ENCODE results near the gene ODAD4. TPM values are rescaled to one million over a fixed set of nuclear protein-coding genes. Genes with fewer than 3 reads are reported as not detected.

Gene ODAD4, protein sequence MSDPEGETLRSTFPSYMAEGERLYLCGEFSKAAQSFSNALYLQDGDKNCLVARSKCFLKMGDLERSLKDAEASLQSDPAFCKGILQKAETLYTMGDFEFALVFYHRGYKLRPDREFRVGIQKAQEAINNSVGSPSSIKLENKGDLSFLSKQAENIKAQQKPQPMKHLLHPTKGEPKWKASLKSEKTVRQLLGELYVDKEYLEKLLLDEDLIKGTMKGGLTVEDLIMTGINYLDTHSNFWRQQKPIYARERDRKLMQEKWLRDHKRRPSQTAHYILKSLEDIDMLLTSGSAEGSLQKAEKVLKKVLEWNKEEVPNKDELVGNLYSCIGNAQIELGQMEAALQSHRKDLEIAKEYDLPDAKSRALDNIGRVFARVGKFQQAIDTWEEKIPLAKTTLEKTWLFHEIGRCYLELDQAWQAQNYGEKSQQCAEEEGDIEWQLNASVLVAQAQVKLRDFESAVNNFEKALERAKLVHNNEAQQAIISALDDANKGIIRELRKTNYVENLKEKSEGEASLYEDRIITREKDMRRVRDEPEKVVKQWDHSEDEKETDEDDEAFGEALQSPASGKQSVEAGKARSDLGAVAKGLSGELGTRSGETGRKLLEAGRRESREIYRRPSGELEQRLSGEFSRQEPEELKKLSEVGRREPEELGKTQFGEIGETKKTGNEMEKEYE
- 0.34 TPM for polyA plus RNA-seq (2012; ENCODE audit: missing spikeins)

DNA sequence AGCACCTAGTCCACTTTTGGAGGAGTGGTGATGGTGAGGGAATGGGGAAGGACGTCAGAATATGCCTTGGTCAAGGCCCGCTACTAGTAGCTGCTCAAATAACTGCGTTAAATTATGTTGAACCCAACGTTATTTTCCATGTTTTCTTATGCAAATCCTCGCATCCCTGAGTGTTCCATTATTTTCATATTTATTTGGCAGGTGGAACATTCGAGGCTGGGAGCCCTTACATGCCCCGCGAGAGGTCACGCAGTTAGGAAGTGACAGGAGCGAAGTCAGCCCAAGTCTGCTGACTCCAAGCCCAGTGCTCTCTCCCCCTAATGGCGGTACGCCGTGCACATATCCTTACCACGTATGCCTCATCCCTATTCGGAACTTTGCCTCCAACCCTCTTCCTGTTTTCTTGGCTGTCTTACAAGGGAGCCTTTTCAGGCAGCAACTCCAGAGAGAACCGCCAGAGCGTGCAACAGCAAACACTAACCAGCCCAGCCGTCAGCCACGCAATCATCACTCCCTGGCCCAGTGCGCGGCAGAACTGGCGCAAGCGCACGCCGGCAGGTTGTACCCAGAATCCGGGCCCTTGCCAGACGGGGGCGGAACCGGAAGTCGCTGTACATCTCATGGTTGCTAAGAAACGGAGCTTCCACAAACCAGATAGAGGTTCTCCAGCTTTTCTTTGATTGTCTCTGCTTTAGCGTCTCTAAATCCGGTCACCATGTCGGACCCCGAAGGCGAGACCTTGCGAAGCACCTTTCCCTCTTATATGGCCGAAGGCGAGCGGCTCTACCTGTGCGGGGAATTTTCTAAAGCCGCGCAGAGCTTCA lies at the start of gene ODAD4:
Gene ODAD4 (plus strand): TSS at position 609 of the 824 bp plus-strand sequence. CDS start 107 bp downstream, at position 716.
- peak; percentile 89 for DNase-seq (ENCODE audit: insufficient read length)
- TF ChIP-seq POLR2AphosphoS5 (IDR thresholded peaks at IDR 0.05; ENCODE audit: low read depth, low read length): peak; percentile 91
- TF ChIP-seq TAF1 (IDR thresholded peaks at IDR 0.05; ENCODE audit: borderline replicate concordance, low read depth, low read length): peak; percentile 41; the same call in 1 of the 2 replicates
- peak; percentile 90 for TF ChIP-seq POLR2A (IDR thresholded peaks at IDR 0.05; ENCODE audit: low read depth, low read length)
- peak; percentile 92 for FAIRE-seq

DNA sequence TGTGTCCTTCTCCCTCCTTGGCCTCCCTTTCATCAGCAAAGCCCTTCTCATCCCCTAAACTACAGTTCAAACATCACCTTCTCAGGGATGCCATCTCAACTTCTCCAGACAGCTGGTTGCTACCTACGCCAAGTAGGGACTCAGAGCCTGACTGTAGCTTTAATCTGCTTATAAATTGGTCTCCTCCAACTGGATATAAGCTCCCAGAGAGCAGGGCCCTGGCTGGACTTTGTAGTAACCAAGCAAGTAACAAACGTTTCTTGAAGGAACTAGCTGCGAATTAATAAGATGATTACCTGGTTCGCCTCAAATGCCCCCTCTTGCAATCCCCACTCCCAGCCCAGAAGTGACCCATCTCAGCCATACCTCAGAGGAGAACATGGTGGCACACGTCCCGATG lies 47.7 kb upstream of the ODAD4 start:
- TF ChIP-seq TAF1 (IDR thresholded peaks at IDR 0.05; ENCODE audit: borderline replicate concordance, low read depth, low read length) (no peak), POLR2A (IDR thresholded peaks at IDR 0.05; ENCODE audit: low read depth, low read length) (no peak), POLR2AphosphoS5 (IDR thresholded peaks at IDR 0.05; ENCODE audit: low read depth, low read length) (no peak)
- no peak for FAIRE-seq
- no peak for DNase-seq (ENCODE audit: insufficient read length)

DNA sequence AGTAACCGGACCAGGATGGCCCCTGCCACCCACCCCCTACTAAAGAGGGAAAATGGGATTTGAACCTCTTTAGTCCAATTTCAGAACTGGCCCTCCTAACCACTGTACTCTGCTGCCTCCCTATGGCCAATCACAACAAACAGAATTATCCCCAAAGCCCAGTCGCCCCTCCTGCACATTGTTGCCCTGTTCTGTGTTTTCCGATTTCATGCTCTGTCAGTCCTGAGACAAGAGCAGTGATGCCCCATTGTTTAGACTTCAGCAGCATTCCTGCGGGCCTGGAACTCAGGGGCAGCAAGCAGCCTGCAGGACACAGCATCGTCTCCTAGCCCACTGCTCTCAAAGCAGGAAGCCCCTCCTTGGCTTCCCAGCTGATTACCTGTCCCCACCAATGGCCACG lies 44.7 kb upstream of the ODAD4 start:
- no peak for DNase-seq (ENCODE audit: insufficient read length)
- no peak for FAIRE-seq
- TF ChIP-seq POLR2AphosphoS5 (IDR thresholded peaks at IDR 0.05; ENCODE audit: low read depth, low read length) (no peak), POLR2A (IDR thresholded peaks at IDR 0.05; ENCODE audit: low read depth, low read length) (no peak)

DNA sequence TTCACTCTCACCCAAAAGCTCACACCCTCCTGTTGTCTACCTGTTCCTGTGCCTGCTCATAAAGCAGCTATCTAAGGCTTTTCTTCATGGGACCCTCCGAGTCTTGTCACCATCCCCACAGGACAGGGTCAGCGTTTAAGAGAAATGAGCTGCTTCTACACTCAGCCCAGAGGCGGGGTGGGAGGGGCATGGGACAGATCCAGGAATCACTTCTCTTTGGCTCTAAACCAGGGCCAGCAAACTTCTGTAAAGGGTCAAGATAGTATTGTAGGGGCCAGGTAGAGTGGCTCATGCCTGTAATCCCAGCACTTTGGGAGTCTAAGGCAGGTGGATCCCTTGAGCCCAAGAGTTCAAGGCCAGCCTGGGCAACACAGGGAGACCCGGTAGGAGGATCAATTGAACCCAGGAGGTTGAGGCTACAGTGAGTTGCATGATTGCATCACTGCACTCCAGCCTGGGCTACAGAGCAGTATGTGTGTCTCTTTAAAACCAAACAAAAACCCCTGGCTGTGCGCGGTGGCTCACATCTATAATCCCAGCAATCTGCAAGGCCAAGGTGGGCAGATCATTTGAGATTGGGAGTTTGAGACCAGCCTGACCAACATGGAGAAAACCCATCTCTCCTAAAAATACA lies 42.0 kb upstream of the ODAD4 start:
- no peak for DNase-seq (ENCODE audit: insufficient read length)
- no peak for FAIRE-seq
- TF ChIP-seq TAF1 (IDR thresholded peaks at IDR 0.05; ENCODE audit: borderline replicate concordance, low read depth, low read length) (no peak), POLR2AphosphoS5 (IDR thresholded peaks at IDR 0.05; ENCODE audit: low read depth, low read length) (no peak), POLR2A (IDR thresholded peaks at IDR 0.05; ENCODE audit: low read depth, low read length) (no peak)

DNA sequence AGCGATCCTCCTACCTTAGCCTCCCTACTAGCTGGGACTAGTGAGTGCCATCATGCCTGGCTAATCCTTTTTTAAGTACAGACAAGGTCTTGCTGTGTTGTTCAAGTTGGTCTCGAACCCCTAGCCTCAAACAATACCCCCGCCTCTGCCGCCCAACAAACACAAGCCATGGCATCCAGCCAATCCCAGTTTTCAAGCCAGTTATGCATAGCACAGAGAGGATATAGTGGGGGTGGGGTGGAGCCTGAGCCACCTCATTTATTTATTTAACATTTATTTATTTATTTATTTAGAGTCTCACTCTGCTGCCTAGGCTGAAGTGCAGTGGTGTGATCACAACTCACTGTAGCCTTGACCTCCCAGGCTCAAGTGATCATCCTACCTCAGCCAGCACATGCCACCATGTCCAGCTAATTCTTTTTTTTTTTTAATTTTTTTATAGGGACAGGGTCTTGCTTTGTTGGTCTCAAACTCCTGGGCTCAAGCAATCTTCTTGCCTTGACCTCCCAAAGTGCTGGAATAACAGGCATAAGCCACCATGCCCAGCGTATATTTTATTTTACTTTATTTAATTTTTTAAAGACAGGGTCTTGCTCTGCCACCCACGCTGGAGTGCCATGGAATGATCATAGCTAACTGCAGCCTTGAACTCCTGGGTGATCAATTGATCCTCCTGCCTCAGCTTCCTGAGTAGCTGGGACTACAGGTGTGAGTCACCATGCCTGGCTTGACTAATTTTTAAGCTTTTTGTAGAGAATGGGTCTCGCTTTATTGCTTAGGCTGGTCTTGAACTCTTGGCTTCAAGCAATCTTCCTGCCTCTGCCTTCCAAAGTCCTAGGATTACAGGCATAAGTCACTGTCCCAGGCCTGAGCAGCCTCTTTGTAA lies 39.0 kb upstream of the ODAD4 start:
- FAIRE-seq (no peak), DNase-seq (ENCODE audit: insufficient read length) (no peak)
- TF ChIP-seq POLR2A (IDR thresholded peaks at IDR 0.05; ENCODE audit: low read depth, low read length) (no peak), POLR2AphosphoS5 (IDR thresholded peaks at IDR 0.05; ENCODE audit: low read depth, low read length) (no peak), TAF1 (IDR thresholded peaks at IDR 0.05; ENCODE audit: borderline replicate concordance, low read depth, low read length) (no peak)

DNA sequence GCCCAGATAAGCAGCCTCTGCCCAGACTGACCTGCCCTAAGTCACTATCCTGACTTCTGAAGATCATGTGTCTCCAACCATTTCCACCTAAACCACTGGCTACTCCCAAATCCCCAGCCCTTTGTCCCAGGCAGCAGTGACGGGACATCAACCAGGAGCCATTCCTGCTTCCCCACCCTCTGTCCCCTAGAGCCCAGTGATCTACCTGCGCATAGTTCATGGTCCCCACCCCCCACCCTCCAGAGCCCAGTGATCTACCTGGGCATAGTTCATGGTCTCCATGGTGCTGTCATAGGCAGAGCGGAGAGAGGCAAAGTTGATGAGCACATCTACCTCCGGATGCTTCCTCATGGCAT lies 38.4 kb upstream of the ODAD4 start:
- FAIRE-seq: no peak
- no peak for DNase-seq (ENCODE audit: insufficient read length)
- no peak for TF ChIP-seq POLR2A (IDR thresholded peaks at IDR 0.05; ENCODE audit: low read depth, low read length)
- no peak for TF ChIP-seq TAF1 (IDR thresholded peaks at IDR 0.05; ENCODE audit: borderline replicate concordance, low read depth, low read length)
- no peak for TF ChIP-seq POLR2AphosphoS5 (IDR thresholded peaks at IDR 0.05; ENCODE audit: low read depth, low read length)

DNA sequence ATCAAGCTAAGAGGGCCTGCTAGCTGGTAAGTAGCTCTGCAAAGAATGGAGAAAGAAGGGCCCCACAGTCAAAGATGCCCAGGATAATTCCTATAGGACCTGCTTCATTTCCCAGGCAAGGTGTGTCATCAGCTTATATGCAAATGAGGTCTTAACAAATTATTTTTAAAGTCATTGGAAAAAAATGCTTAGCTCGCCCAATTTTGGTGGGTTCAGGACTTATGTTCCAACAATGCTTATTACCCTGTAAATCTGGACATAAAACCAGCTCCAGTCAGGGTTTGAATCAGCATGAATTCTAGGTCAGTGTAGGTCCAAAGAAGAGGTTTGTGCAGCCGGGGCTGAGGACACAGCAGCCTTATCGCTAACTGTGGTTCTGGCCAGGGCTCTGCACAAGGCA lies 37.0 kb upstream of the ODAD4 start:
- no peak for TF ChIP-seq POLR2A (IDR thresholded peaks at IDR 0.05; ENCODE audit: low read depth, low read length)
- TF ChIP-seq TAF1 (IDR thresholded peaks at IDR 0.05; ENCODE audit: borderline replicate concordance, low read depth, low read length): no peak
- no peak for TF ChIP-seq POLR2AphosphoS5 (IDR thresholded peaks at IDR 0.05; ENCODE audit: low read depth, low read length)
- DNase-seq (ENCODE audit: insufficient read length): no peak
- no peak for FAIRE-seq

DNA sequence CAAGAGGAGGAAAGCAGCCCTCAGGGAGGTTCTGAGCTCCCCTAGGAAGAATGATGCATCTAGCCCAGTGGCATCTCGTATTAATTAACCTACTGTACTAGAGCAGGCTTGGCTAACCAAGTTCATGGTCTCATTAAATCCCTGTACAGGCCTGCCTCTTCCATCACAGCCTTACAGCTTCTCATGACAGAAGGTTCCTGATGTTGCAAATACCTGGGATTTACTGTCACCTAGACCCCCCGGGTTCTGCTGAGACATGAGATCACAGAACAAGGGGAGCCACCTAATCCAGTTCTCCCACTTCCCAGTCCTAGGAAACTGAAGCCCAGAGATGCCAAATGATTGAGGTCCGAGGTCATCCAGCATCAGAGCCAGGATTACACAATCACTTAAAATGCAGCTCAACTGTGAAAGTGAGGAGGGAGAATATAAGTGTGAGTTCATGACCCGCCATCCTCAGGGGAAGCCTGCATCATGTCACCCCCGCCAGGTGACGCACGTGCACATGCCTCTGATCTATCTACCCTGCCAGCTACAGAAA lies 35.6 kb upstream of the ODAD4 start:
- DNase-seq (ENCODE audit: insufficient read length): no peak
- FAIRE-seq: no peak

DNA sequence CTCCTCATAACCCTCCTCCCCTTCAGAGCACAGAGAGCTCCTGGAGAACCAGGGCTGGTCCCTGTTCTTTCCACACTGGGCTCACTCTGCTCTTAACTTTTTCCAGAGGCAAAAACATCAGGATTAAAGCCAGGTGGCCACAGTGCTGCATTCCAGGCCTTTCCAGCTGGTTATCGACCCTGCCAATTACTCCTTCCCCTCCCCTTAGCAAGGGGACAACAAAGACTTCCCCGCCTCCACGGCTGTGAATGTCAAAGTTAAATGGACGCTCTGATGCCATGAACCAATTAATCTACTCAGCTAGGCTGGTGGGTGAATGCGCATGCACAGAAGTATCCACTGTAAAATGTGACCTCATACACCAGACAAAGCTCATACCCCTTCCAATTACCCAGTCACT lies 34.8 kb upstream of the ODAD4 start:
- no peak for FAIRE-seq
- no peak for DNase-seq (ENCODE audit: insufficient read length)
- TF ChIP-seq TAF1 (IDR thresholded peaks at IDR 0.05; ENCODE audit: borderline replicate concordance, low read depth, low read length) (no peak), POLR2A (IDR thresholded peaks at IDR 0.05; ENCODE audit: low read depth, low read length) (no peak), POLR2AphosphoS5 (IDR thresholded peaks at IDR 0.05; ENCODE audit: low read depth, low read length) (no peak)

More for the DNA sequence above, 35.6 kb upstream of the ODAD4 start:
- TF ChIP-seq POLR2A (IDR thresholded peaks at IDR 0.05; ENCODE audit: low read depth, low read length) (no peak), POLR2AphosphoS5 (IDR thresholded peaks at IDR 0.05; ENCODE audit: low read depth, low read length) (no peak), TAF1 (IDR thresholded peaks at IDR 0.05; ENCODE audit: borderline replicate concordance, low read depth, low read length) (no peak)

DNA sequence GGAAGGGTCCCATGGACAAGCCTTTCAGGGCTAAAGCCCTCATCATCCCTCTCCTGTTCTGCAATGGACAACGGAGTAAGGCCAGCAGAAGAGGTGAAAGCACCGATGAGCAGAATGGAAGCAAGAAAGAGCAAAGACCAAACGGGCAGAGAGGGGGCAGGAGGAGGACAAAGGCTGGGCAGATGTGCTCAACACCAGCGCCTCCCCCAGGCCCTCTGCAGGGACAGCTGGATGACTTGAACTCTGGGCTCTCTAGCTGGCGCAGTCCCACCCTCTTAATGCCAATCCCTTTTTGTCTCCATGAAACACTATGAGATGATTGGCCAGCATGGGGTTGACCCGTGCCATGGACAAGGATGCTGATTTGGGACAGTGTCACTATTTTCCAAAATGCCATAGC lies 33.7 kb upstream of the ODAD4 start:
- FAIRE-seq (no peak), DNase-seq (ENCODE audit: insufficient read length) (no peak)
- TF ChIP-seq POLR2AphosphoS5 (IDR thresholded peaks at IDR 0.05; ENCODE audit: low read depth, low read length): no peak
- no peak for TF ChIP-seq POLR2A (IDR thresholded peaks at IDR 0.05; ENCODE audit: low read depth, low read length)
- TF ChIP-seq TAF1 (IDR thresholded peaks at IDR 0.05; ENCODE audit: borderline replicate concordance, low read depth, low read length): no peak

Measured in GM12892 (cell line).